Activated CD8-positive, alpha-beta memory T cell treated with anti-CD3 and anti-CD28 coated beads for 36 hours (primary cell): Measurements from ENCODE around the gene ARL4D. TPM values are rescaled to one million over a fixed set of nuclear protein-coding genes. Genes with fewer than 3 reads are reported as not detected.

Experiments
- CTCF ChIA-PET: fragments of 350-600 bp; sonication (Branson Sonifier 250); formaldehyde crosslinking; loops from one replicate; lab custom pipeline; 2021; ENCODE audit warnings: antibody characterized with exemption; lab: Charles Lee
- POLR2A ChIA-PET: fragments of 350-600 bp; sonication (Branson Sonifier 250); formaldehyde crosslinking; loops from one replicate; lab custom pipeline; 2021; ENCODE audit warnings: antibody characterized with exemption; lab: Charles Lee
- total RNA-seq, 2 experiments: library from RNA; stranded (reverse); gene quantifications; one replicate each; pipeline ENCODE4 v1.2.3, GENCODE V29; 2021

The ARL4D gene
- total RNA-seq, 2 experiments from 2014 or later, result 2.2 to 2.6 TPM

- ChIA-PET POLR2A (no interaction called here), CTCF (interaction anchor here (1.5 kb wide), 1 partner anchor 9 kb away, joined by 4 read pairs; no protein-coding TSS in a partner anchor)
These were observed 14.3 kb upstream of the ARL4D start for GRCh38 chr17:43384476-43384862.

GRCh38 chr17:43385046-43385831 lies 13.6 kb upstream of the ARL4D start:
- ChIA-PET CTCF (interaction anchor here (3.7 kb wide), 1 partner anchor 98 kb away, joined by 31 read pairs; the partner anchor contains the start of gene DHX8), POLR2A (no interaction called here)

- CTCF ChIA-PET, result interaction anchor here (0.5 to 3.7 kb wide), 6 partner anchors 10 to 95 kb away, joined by 3 to 31 read pairs (median 4); partner anchors contain the start of genes ARL4D and DHX8
- POLR2A ChIA-PET, result interaction anchor here (0.5 to 2.8 kb wide), 11 partner anchors 10 to 1582 kb away, joined by 3 to 84 read pairs (median 5); partner anchors contain the start of genes ARL4D and DHX8
These were observed 10.3 kb upstream of the ARL4D start for GRCh38 chr17:43388359-43389045.

GRCh38 chr17:43389046-43389947 lies 9.5 kb upstream of the ARL4D start:
- POLR2A ChIA-PET, result interaction anchor here (0.6 to 2.8 kb wide), 7 partner anchors 9 to 993 kb away, joined by 3 to 84 read pairs (median 5); partner anchors contain the start of gene ARL4D
- CTCF ChIA-PET, result interaction anchor here (0.5 to 3.7 kb wide), 4 partner anchors 21 to 94 kb away, joined by 3 to 31 read pairs (median 8); partner anchors contain the start of gene DHX8

- POLR2A ChIA-PET, result interaction anchor here (1.0 kb wide), 1 partner anchor 24 kb away, joined by 3 read pairs; no protein-coding TSS in a partner anchor
These were observed 6.4 kb upstream of the ARL4D start for GRCh38 chr17:43392397-43392796.

GRCh38 chr17:43393944-43394482 lies 4.8 kb upstream of the ARL4D start:
- ChIA-PET CTCF (interaction anchor here (0.7 to 5.8 kb wide), 9 partner anchors 10 to 94 kb away, joined by 3 to 94 read pairs (median 4); partner anchors contain the start of gene DHX8), POLR2A (interaction anchor here (0.6 to 1.7 kb wide), 4 partner anchors 26 to 90 kb away, joined by 4 to 8 read pairs (median 6); partner anchors contain the start of gene DHX8)

More at GRCh38 chr17:43392397-43392796, 6.4 kb upstream of the ARL4D start:
- CTCF ChIA-PET, result interaction anchor here (2.0 to 5.8 kb wide), 4 partner anchors 8 to 90 kb away, joined by 4 to 94 read pairs (median 8); partner anchors contain the start of gene DHX8

GRCh38 chr17:43394696-43395095 lies 4.1 kb upstream of the ARL4D start:
- CTCF ChIA-PET, result interaction anchor here (0.7 to 5.8 kb wide), 7 partner anchors 9 to 93 kb away, joined by 3 to 94 read pairs (median 4); partner anchors contain the start of gene DHX8
- POLR2A ChIA-PET, result interaction anchor here (1.1 to 1.7 kb wide), 3 partner anchors 27 to 89 kb away, joined by 4 to 8 read pairs (median 7); partner anchors contain the start of gene DHX8

GRCh38 chr17:43395165-43395564 lies 3.6 kb upstream of the ARL4D start:
- ChIA-PET POLR2A (interaction anchor here (1.1 to 1.7 kb wide), 2 partner anchors 34 to 89 kb away, joined by 4 to 8 read pairs; partner anchors contain the start of gene DHX8), CTCF (interaction anchor here (0.7 to 5.8 kb wide), 2 partner anchors 87 to 1583 kb away, joined by 4 to 94 read pairs; partner anchors contain the start of genes DHX8 and P3H4)

GRCh38 chr17:43396491-43397060 lies 2.2 kb upstream of the ARL4D start:
- ChIA-PET CTCF (interaction anchor here (5.8 kb wide), 1 partner anchor 86 kb away, joined by 94 read pairs; the partner anchor contains the start of gene DHX8), POLR2A (interaction anchor here (0.6 kb wide), 1 partner anchor 658 kb away, joined by 3 read pairs; no protein-coding TSS in a partner anchor)

GRCh38 chr17:43399839-43400328 lies 1.1 kb downstream of the ARL4D start:
- POLR2A ChIA-PET, result interaction anchor here (0.5 to 2.0 kb wide), 3 partner anchors 31 to 395 kb away, joined by 8 to 15 read pairs (median 10); partner anchors contain the start of gene DHX8
- CTCF ChIA-PET, result interaction anchor here (0.9 to 2.0 kb wide), 3 partner anchors 83 to 85 kb away, joined by 3 to 20 read pairs (median 3); partner anchors contain the start of gene DHX8

- CTCF ChIA-PET, result interaction anchor here (0.9 to 1.5 kb wide), 3 partner anchors 82 to 84 kb away, joined by 3 to 5 read pairs (median 3); partner anchors contain the start of gene DHX8
- POLR2A ChIA-PET, result interaction anchor here (0.9 kb wide), 1 partner anchor 33 kb away, joined by 4 read pairs; no protein-coding TSS in a partner anchor
These were observed 2.3 kb downstream of the ARL4D start for GRCh38 chr17:43400943-43401717.

- ChIA-PET CTCF (interaction anchor here (1.5 kb wide), 1 partner anchor 81 kb away, joined by 5 read pairs; no protein-coding TSS in a partner anchor), POLR2A (no interaction called here)
These were observed 3.3 kb downstream of the ARL4D start for GRCh38 chr17:43402078-43402477.

- POLR2A ChIA-PET, result no interaction called here
These were observed 3.8 kb downstream of the ARL4D start for GRCh38 chr17:43402567-43402966.

GRCh38 chr17:43403846-43404245 lies 5.1 kb downstream of the ARL4D start:
- CTCF ChIA-PET, result interaction anchor here (0.7 to 1.0 kb wide), 3 partner anchors 10 to 80 kb away, joined by 3 to 4 read pairs (median 3); partner anchors contain the start of gene DHX8
- POLR2A ChIA-PET, result no interaction called here

More at GRCh38 chr17:43402567-43402966, 3.8 kb downstream of the ARL4D start:
- CTCF ChIA-PET, result no interaction called here

- CTCF ChIA-PET, result interaction anchor here (0.7 to 1.2 kb wide), 4 partner anchors 60 to 95 kb away, joined by 3 read pairs; partner anchors contain the start of gene DHX8
- POLR2A ChIA-PET, result no interaction called here
These were observed 7.1 kb downstream of the ARL4D start for GRCh38 chr17:43405861-43406260.
